NCI-H187 (cell line): ENCODE data around the gene FLNA.
A peak's percentile ranks its signal among the peaks of the same experiment; 100 is the strongest.
"Not testable (repeated sequence)": the region's sequence is repeated elsewhere in the genome, so short reads cannot be mapped to it uniquely, and the experiment has no call there.

Experiments
- DNase-seq, 2 experiments: peaks; one replicate each; lab custom pipeline; 2025; lab: John Stamatoyannopoulos, UW

FLNA gene, protein sequence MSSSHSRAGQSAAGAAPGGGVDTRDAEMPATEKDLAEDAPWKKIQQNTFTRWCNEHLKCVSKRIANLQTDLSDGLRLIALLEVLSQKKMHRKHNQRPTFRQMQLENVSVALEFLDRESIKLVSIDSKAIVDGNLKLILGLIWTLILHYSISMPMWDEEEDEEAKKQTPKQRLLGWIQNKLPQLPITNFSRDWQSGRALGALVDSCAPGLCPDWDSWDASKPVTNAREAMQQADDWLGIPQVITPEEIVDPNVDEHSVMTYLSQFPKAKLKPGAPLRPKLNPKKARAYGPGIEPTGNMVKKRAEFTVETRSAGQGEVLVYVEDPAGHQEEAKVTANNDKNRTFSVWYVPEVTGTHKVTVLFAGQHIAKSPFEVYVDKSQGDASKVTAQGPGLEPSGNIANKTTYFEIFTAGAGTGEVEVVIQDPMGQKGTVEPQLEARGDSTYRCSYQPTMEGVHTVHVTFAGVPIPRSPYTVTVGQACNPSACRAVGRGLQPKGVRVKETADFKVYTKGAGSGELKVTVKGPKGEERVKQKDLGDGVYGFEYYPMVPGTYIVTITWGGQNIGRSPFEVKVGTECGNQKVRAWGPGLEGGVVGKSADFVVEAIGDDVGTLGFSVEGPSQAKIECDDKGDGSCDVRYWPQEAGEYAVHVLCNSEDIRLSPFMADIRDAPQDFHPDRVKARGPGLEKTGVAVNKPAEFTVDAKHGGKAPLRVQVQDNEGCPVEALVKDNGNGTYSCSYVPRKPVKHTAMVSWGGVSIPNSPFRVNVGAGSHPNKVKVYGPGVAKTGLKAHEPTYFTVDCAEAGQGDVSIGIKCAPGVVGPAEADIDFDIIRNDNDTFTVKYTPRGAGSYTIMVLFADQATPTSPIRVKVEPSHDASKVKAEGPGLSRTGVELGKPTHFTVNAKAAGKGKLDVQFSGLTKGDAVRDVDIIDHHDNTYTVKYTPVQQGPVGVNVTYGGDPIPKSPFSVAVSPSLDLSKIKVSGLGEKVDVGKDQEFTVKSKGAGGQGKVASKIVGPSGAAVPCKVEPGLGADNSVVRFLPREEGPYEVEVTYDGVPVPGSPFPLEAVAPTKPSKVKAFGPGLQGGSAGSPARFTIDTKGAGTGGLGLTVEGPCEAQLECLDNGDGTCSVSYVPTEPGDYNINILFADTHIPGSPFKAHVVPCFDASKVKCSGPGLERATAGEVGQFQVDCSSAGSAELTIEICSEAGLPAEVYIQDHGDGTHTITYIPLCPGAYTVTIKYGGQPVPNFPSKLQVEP (N-terminal part only)

DNA sequence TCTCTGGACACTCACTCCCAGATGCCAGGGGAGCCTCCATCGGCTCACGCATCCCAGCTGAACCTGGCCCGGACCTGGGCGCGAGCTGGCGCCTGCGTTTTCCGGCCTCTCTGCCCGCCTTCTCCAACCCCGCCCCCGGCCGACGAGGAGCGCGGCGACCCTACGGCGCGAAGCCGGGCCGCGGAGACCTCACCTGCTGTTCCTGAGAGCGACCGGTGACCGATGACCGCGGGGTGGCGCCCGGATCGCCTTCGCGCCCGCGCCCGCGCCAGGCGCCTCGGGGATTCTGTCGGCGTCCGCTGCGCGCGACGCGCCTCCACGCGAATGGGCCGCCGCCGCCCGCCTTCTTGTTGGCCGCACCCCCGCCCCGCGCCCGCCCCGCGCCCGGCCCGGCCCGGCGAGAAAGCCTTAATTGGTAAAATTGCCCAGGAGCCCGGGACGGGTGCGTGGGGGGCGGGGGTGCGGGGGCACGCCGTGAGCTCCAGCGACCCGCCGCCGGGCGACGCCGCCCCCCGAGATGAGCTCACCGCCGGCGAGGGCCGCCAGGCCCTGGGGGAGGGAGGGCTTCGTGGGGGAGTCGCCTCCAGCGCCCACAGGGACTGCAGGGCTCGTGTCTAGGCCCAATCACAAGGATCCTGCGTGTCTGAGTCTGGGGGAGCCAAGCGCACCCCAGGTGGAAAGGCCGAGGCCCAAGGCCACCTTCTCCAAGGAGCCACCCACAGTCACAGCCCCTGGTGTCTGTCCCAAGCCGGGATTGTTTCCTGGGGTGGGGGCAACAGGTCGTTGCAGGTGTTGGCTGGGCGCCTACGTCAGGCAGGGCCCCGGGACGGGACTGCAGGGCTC lies at the start of gene FLNA:
Gene FLNA, minus strand, starts transcription at position 322 of the 843 bp plus-strand sequence. CDS start 3,389 bp downstream, outside the sequence.
- DNase-seq = no peak

DNA sequence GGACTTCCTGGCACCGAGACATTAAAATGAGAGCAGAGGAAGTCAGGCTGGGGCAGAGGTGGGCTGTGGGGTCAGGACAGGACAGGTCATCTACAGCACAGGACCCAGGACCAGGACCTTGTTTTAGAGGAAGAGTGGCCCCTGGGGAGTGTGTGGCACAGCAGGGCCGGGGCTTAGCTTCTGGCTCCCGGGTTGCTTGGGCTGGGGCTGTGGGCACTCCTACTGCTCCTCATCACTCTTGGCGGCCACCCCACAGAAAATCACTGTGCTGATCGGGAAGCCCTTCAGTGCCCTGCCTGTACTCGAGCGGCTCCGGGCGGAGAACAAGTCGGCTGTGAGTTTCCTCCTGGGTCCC lies 45.9 kb upstream of the FLNA start:
- DNase-seq = no peak

DNA sequence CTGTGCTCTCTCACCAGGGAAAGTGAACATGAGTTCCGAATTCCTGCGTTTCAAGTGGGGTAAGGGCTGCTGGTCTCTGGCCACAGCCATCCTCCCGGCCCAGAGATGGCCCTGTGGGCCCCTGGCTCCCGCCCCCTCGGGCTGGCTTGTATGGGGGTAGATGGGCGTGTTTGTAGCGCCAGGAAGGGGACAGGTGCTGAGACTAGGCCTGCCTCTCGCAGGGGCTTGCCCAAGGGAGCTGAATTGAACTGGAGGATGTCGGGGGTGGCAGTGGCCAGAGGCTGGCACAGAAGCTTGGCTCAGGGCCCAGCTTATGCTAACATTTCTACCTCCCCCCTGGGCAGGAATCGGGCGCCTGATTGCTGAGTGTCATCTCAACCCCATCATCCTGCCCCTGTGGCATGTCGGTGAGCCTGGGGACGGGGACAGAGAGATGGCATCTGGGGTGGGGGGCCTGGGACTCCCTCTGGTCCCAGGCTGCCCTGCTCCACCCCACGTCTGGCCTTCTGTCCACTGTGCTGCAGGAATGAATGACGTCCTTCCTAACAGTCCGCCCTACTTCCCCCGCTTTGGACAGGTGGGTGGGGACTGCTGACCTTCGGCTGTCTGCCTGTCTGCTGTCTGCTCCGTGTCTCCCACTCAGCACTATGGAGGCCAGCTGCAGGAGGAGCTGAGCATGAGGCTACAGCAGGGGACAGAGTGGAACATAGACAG lies 45.4 kb upstream of the FLNA start:
- no peak for DNase-seq

DNA sequence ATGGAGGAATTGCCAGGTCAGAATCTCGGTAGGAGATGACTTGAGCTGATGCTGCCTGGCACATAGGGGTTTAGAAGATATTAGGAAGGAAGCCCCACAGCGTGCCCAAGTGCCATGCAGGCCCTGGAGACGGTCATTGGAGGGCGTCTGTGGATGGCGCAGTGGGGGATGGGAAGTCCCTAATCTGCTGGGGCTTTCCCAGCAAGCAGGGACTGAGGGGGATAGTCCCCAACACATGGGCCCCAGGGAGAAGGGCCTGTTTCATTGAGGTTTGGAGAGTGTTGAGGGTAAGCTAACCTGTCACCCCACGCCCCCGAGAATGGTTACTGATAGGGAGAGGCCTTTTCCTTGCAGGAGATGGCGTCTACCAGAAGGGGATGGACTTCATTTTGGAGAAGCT lies 44.8 kb upstream of the FLNA start:
- no peak for DNase-seq

DNA sequence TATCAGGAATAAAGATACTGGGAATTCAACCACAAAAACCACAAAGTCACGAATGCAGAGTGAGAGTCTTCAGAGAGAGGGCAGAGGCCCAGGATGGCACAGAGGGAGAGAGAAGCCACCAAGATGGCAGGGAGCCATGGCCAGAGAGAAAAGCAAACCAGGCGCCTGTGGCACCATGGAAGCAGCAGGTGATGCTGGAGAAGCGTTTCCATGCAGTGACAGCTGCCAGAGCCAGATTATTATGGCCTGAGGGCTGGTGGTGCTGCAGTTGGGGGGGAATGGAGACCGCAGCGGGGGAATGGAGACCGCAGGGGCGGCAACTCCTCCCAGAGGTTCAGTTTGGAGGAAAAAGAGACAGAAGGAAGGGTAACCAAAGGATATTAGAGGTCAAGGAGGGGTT lies 42.7 kb upstream of the FLNA start:
- no peak for DNase-seq

DNA sequence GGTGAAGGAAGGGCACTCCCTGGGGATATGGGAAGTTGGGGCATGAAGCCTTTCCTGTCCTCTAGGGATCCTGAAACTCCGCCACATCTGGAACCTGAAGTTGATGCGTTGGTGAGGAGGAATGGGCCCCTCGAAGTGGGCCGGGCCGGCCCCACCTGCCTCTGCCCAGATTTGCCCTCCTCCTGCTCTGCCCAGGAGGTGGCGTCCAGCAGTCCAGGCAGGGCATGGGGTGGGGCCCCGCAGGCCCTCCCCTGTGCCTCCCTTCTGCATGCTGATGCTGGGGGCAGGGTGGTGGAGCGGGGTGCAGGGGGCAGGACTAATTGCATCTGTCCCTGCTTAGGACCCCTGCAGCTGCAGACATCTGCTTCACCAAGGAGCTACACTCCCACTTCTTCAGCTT lies 38.7 kb upstream of the FLNA start:
- DNase-seq = no peak

DNA sequence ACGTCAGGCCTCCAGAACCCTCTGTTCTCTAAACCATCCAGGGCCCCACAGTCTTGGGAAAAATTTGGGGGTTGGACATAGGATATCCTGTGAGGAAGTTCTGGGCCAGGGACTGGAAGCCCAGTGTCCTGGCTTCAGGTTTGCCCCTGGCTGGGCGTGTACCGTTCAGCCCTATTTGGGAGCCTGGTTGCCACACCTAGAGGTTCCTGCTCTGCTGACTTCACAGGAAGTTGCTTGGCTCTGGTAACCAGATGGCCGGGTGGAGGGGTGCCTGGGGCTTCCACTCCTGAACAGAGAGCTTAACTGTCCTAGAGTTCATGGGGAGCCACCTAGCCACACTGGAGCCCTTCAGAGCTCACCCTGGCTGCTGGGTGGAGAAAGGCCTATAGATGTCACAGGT lies 38.0 kb upstream of the FLNA start:
- DNase-seq = no peak

DNA sequence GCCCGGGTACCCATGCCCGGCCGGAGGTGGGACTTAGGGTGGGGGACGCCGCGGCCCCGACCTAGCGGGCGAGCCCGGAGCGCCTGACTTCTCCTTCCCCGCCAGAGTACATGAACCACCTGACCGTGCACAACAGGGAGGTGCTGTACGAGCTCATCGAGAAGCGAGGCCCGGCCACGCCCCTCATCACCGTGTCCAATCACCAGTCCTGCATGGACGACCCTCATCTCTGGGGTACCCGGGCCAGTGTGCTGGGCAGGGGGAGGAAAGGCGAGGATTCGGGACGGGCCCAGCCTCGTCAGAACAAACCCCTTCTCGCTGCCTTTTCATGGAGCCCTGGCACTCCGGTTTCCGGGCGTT lies 37.5 kb upstream of the FLNA start:
- peak; percentile 26 to 48 for DNase-seq

DNA sequence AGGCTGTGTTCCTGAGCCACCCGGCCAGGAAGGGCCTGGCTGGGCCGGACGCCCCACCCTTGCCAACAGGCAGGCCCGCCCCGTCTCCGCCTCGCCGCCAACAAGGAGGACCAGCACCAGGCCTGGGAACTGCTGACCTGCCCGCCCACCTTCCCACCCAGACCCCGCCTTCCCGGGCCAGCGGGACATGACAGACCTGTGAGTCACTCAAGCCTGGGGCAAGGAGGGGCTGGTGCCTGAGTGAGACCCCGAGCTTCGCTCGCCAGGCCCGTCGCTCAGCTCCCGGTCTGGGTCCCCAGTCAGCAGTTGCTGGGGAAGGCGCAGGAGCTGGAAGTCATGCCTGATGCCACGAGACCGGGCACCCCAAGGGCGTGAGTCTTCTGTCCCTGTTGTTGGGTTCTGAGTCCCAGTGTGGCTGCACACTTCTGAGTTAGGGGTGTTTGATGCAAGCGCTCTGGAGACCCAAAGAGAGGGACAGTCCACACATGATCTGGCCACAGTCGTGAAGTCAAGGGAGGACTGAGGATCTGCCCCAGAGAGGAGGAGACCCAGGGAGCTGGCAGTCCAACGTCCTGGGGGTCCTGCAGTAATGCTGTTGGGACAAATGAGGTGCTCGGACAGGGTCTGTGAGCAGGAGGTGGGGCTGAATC lies 34.9 kb upstream of the FLNA start, which contains the start of gene DNASE1L1:
Gene DNASE1L1, minus strand, starts transcription at position 33 of the 650 bp plus-strand sequence. CDS start 3,686 bp downstream, outside the sequence.
- DNase-seq = no peak

DNA sequence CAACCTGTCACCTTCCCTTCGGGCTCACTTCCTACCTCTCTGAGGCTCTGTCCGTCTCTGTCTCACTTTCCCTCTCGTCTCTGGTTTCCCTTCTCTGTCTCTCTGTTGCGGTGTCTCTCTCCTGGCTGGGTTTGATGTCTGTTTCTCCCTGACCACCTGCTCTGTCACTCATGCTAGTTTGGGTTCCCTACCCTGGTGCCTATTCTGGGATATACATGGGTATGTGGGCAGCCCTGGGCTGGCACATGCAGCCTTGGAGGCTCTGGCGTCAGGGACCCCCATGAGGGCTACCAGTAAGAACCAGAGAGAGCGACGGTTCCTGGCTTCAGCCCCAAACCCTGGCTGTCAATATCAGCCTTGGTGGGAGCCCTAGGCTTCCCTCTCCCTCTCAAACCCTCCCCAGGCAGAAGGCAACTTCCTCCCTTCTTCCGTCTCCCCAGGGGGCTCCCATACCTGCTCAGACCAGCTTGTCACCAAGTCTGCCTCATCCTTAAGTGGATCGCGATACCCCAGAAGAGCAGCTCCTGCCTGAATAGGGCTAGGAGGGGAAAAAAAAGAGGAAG lies 34.3 kb upstream of the FLNA start:
- DNase-seq = no peak

DNA sequence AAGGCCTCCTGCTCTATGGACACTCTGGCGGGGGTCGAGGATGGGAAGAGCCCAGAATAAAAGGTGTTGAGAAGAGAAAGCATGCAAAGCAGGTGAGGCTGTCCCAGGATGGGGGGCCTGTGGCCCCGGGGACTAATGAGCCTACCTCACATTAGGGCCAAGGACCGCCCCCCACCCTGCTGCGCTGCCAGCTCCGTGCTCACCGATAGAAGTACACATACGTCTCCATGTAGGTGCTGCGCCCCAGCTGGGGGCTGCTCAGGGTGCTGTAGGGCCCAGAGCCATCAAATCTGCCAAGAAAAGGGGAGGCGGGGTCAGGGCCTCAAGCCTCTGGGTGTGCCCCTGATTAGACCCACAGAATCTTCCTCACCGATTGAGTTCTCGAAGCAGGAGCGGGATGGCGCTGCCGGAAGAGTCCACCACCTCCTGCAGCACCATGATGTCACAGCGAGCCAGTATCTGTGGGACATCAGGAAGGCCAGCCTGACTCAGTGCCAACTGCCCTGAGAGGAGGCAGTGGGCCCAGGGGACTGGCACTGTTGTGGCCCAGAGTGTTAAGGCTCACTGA lies 30.3 kb upstream of the FLNA start:
- no peak for DNase-seq

DNA sequence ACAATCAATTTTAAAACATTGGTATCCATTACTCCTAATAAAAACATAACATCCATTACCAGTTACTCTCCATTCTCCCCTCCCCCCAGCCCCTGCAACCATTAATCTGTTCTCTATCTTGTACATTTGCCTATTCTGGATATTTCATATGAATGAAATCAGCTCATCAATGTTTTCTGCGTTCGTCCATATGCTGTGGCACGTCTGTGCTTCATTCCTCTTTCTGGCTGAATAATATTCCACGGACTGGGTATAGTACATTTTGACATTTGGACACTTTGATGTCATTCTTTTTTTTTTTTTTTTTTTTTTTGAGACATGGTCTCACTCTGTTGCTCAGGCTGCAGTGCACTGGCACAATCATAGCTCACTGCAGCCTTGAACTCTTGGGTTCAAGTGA lies 29.4 kb upstream of the FLNA start:
- no peak for DNase-seq

DNA sequence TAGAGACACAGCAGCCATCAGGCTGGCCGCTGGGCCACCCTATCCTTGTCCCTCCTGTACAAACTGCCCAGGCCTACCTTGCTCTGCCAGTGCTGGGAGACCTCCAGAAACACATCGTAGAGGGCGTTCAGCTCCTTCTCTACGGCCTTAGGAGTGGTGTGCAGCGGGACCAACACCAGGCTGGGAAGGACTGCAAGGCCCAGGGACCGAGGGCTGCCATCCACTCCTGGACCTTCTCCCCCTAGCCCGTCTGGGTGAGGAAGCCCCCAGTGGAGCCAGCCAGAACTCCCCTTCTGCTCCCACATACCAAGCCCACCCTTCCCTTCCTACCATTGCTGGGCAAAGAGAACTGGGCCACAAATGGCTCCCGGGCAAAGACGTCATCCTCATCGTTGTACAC lies 28.8 kb upstream of the FLNA start:
- no peak for DNase-seq

DNA sequence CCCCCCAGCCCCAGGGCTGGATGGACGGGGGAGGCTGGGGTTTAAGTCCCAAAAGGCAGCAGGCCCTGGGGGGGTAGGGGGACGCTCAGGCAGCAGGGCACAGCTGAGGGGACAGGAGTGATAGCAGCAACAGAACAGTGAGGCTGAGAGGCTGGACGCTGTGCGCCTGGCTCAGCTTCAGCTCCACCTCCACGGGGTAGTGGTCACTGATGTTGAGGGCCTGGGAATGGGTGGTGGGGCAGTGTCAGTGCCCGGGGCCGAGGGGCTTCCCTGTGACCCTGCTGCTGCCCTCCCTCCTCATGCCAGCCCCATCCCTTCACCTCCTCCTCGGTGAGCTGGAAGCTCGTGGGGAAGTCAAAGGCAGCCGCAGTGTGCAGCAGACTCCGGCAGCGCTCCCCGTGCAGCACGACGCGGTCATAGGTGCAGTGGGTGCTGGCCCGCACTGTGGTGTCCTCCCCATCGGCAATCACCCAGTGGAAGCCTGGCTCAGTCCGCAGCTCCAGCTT lies 28.2 kb upstream of the FLNA start:
- no peak for DNase-seq

DNA sequence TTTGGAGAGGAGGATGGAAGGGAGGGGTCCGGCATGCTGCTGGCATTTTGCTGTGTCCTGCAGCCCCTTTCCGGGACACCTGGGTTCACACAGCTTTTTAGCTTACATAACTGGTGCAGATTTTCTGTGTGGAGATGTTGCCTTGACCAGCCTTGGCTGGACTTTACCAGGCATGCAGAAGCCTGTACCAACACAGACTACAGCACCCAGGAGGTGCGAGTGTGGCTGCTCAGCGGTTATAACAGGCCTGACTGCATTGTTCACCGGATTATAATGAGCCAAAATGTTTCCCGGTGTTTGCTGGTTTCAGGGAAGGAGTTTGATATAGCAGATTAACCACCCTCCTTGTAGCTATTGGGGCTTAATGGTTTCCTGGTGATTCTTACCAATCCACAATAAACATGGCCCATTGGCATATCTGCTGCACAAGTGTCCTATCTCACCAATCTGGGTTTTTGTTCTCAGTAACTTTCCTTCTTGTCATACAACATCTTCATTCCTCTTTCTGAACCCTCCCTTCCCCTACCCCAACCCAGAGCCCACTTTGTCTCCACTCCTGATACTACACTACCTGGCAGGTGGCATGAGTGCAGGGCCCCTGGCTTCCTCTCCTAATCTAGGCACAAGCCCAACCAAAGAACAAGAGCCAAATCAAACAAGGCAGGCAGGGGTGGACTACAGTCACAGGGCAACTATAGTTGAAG lies 27.6 kb upstream of the FLNA start:
- no peak for DNase-seq

DNA sequence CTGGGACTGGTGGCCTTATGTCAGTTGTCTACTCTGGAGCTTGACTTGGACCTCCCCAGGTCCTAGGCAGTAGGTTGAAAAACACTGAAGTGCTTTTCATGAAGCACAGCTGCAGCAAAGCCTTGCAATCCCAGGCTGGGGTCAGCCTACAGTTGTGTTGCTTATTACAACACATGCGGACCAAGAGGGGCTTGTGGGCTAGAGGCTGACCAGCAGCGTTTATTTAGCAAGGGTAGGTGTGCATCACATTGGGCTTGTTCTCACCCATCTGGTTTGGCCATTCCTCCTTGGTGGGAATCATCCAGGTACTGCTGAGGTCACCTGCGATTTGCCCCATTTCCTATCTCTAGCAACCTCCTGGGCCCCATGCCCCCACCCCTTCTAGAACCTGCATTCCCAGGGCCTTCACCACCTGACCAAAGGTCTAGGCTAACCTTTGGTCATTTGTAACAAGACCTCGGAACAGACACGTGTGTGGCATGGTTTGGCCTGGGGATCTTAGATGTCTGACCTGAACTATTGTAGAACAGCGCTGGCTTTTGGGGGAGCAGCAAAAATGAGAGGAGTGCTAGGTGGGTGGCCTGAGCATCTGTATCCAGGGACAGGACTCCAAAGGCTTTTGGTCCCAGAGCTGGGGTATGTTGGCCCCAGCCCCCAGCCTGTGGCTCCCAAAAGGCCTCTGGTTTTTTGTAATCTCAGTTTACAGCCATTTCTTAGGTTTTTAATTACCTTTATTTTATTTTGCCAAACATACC lies 26.8 kb upstream of the FLNA start:
- no peak for DNase-seq

DNA sequence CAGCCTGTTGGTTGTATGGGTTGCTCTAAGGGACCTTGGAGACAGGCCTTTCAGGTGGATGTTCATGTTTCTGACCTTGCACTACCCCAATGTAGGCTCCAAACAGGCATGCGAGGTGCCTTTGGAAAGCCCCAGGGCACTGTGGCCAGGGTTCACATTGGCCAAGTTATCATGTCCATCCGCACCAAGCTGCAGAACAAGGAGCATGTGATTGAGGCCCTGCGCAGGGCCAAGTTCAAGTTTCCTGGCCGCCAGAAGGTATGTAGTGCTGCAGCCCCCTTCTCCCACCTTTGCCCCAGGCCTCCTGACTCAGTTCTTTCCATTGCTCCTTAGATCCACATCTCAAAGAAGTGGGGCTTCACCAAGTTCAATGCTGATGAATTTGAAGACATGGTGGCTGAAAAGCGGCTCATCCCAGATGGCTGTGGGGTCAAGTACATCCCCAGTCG lies 26.0 kb upstream of the FLNA start:
- DNase-seq = not testable (repeated sequence)
